ENCODE data around the gene IL36RN. TPM values are rescaled to one million over a fixed set of nuclear protein-coding genes. Genes with fewer than 3 reads are reported as not detected.
A peak's percentile ranks its signal among the peaks of the same experiment; 100 is the strongest.

The IL36RN gene
- total and polyA plus RNA-seq, 11 donors, result not detected

GRCh38 chr2:113080134-113080533 is 21.1 kb downstream of the IL36RN start:
- no peak overlapping the region for H3K27ac ChIP-seq
- H3K27me3 ChIP-seq, result peaks cover 0 to 5% (median 0%) of the 10 kb centered on the region in 9 donors
- H3K4me3 ChIP-seq, result no peak overlapping the region
- TF ChIP-seq POLR2A (IDR thresholded peaks at IDR 0.05), result no peak
- TF ChIP-seq, protein P1, sequence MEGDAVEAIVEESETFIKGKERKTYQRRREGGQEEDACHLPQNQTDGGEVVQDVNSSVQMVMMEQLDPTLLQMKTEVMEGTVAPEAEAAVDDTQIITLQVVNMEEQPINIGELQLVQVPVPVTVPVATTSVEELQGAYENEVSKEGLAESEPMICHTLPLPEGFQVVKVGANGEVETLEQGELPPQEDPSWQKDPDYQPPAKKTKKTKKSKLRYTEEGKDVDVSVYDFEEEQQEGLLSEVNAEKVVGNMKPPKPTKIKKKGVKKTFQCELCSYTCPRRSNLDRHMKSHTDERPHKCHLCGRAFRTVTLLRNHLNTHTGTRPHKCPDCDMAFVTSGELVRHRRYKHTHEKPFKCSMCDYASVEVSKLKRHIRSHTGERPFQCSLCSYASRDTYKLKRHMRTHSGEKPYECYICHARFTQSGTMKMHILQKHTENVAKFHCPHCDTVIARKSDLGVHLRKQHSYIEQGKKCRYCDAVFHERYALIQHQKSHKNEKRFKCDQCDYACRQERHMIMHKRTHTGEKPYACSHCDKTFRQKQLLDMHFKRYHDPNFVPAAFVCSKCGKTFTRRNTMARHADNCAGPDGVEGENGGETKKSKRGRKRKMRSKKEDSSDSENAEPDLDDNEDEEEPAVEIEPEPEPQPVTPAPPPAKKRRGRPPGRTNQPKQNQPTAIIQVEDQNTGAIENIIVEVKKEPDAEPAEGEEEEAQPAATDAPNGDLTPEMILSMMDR (IDR thresholded peaks at IDR 0.05), result peak in 11 of 12 donors; percentile 30 to 57 (median 47)
- H3K36me3 ChIP-seq, result no peaks in the 10 kb centered on the region
- peaks cover 0 to 3% (median 0%) of the 10 kb centered on the region in 12 donors for H3K4me1 ChIP-seq
- peak in 3 of 4 donors; percentile 26 to 65 (median 63) for ATAC-seq
- intact Hi-C loops (cut with DNase I), result loop anchor here in 5 of 10 donors (2.0 to 5.0 kb wide), 3 partner anchors 112 to 119 kb away; no protein-coding TSS in a partner anchor
- no peak for DNase-seq
- H3K9me3 ChIP-seq, result no peaks in the 10 kb centered on the region
- WGBS, 4 donors, result 40 to 50% (median 42%) methylated on average over 9 of the region's 9 CpGs

DNA sequence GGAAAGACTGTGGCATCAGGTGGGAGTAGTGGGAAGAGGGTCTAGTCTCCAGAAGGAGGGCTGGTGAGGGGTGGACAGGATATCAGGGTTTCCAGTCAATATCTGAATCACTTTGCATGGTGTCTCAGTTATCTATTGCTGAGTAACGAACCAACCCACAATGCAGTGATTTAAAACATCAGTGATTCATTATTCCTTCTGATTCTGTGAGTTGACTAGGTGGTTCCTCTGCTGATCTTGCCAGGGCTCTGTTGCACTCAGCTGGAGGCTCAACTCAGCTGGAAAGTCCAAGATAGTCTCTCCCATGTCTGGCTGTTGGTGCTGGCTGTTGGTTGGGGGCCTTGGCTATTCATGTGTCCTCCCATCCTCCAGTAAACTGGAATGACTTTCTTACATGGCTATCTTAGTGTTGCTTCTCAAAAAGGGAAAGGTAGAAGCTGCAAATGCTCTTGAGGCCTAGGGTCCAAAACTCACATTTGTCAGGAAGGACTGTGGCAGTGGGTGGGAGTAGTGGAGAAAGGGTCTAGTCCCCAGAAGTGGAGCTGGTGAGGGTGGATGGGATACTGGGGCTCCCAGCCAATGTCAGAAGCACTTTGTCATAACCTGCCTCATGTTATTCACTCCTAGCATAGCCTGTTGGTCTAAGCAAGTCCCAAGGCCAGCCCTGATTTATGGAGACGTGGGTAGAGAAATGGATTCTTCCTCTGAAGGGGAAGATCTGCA is 22.7 kb downstream of the IL36RN start:
- peaks cover 0 to 5% (median 0%) of the 10 kb centered on the region in 9 donors for H3K27me3 ChIP-seq
- no peaks in the 10 kb centered on the region for H3K9me3 ChIP-seq
- peaks cover 0 to 3% (median 0%) of the 10 kb centered on the region in 12 donors for H3K4me1 ChIP-seq
- DNase-seq, result no peak
- intact Hi-C loops (cut with DNase I), result loop anchor here in 5 of 10 donors (2.0 to 5.0 kb wide), 3 partner anchors 111 to 117 kb away; no protein-coding TSS in a partner anchor
- no peak for TF ChIP-seq POLR2A (IDR thresholded peaks at IDR 0.05)
- TF ChIP-seq, protein P1 (IDR thresholded peaks at IDR 0.05), result no peak
- no peak overlapping the region for H3K4me3 ChIP-seq
- WGBS, 4 donors, result 68 to 75% (median 74%) methylated on average over 2 of the region's 2 CpGs
- no peak for ATAC-seq
- H3K27ac ChIP-seq, result no peak overlapping the region
- H3K36me3 ChIP-seq, result no peaks in the 10 kb centered on the region

DNA sequence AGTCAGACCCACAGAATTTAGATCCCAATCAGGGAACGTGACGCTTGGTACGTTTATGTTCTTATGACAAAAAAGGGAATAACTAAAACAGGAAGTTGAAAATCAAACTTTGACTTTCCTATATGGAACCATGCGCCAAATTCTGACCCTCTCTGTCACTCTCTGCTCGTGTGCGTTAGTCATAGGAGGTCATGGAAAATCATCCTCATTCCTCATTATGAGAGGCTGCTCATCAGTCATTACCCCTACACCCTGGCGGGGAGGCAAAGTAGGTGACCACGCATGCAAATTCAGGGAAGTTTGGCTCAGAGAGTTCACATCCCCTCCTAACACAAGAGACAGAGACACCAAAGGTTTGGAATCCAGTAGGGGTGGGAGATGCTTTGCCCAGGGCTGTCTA is 24.3 kb downstream of the IL36RN start:
- H3K27ac ChIP-seq, result no peak overlapping the region
- no peak for TF ChIP-seq POLR2A (IDR thresholded peaks at IDR 0.05)
- peaks cover 0 to 3% (median 0%) of the 10 kb centered on the region in 12 donors for H3K4me1 ChIP-seq
- H3K9me3 ChIP-seq, result no peaks in the 10 kb centered on the region
- H3K36me3 ChIP-seq, result no peaks in the 10 kb centered on the region
- ATAC-seq (peak in 1 of 4 donors; percentile 16), DNase-seq (no peak)
- WGBS, 4 donors, result 71 to 86% (median 82%) methylated on average over 8 of the region's 8 CpGs
- H3K27me3 ChIP-seq, result peaks cover 0 to 5% (median 0%) of the 10 kb centered on the region in 9 donors
- no peak overlapping the region for H3K4me3 ChIP-seq
- intact Hi-C loops (cut with DNase I), result loop anchor here in 4 of 10 donors (1.0 to 5.0 kb wide), 3 partner anchors 109 to 116 kb away; no protein-coding TSS in a partner anchor

GRCh38 chr2:113084249-113085000 is 25.4 kb downstream of the IL36RN start:
- no peaks in the 10 kb centered on the region for H3K36me3 ChIP-seq
- H3K27me3 ChIP-seq, result peaks cover 0 to 5% (median 0%) of the 10 kb centered on the region in 9 donors
- no peak overlapping the region for H3K4me3 ChIP-seq
- no peaks in the 10 kb centered on the region for H3K9me3 ChIP-seq
- TF ChIP-seq, protein P1 (IDR thresholded peaks at IDR 0.05), result peak in 7 of 12 donors; percentile 9 to 37 (median 32)
- no peak for TF ChIP-seq POLR2A (IDR thresholded peaks at IDR 0.05)
- ATAC-seq (no peak), DNase-seq (no peak)
- no peaks in the 10 kb centered on the region for H3K4me1 ChIP-seq
- WGBS, 4 donors, result 35 to 45% (median 43%) methylated on average over 5 of the region's 5 CpGs
- intact Hi-C loops (cut with DNase I), result loop anchor here in 3 of 10 donors (5.0 kb wide), 2 partner anchors 108 to 113 kb away; no protein-coding TSS in a partner anchor
- no peak overlapping the region for H3K27ac ChIP-seq

Measured in heart left ventricle (tissue), 16 donors.